B cell (primary cell): ENCODE results near the gene SEC61B. TPM values are rescaled to one million over a fixed set of nuclear protein-coding genes. Genes with fewer than 3 reads are reported as not detected.
A peak's percentile ranks its signal among the peaks of the same experiment; 100 is the strongest.

Experiments used
- ATAC-seq: fragments of 200-7000 bp; cut with Tn5 transposase; one replicate; pipeline ENCODE4 v1.10.0; 2021; ENCODE audit warnings: low read depth, mild to moderate bottlenecking, moderate number of reproducible peaks, moderate library complexity
- CTCF ChIA-PET: fragments of 350-600 bp; sonication (Branson Sonifier 250); formaldehyde crosslinking; loops from one replicate; lab custom pipeline; 2021; ENCODE audit warnings: antibody characterized with exemption, inconsistent platforms; lab: Charles Lee
- POLR2A ChIA-PET: fragments of 350-600 bp; sonication (Branson Sonifier 250); formaldehyde crosslinking; loops from one replicate; lab custom pipeline; 2021; ENCODE audit warnings: antibody characterized with exemption; lab: Charles Lee
- DNase-seq: peaks from one replicate; pipeline ENCODE4 v3.0.0; 2013
- H2AFZ ChIP-seq: 2 replicates; pipeline ENCODE4 v1.6.1; 2012; ENCODE audit warnings: mild to moderate bottlenecking, low read depth, low read length; ENCODE audit not compliant: insufficient read depth, poor library complexity, severe bottlenecking
- H3K27ac ChIP-seq, 2 donors: 1 replicate in 1 of 2; 2 replicates in 1 of 2; pipeline ENCODE4 v1.5.1; 2012 to 2013; ENCODE audit warnings: low read length in 2 of 2, mild to moderate bottlenecking in 2 of 2, moderate library complexity in 1 of 2
- H3K27me3 ChIP-seq, 4 experiments: fragments of 200-600 bp in 1 of 4; sonication (generic) in 1 of 4; replicated peaks in 1 of 4; 1 replicate in 2 of 4; 2 replicates in 2 of 4; pipeline versions ENCODE4 v1.6.1 to v1.7.0; 2013 to 2016; ENCODE audit warnings: low read length in 3 of 4, mild to moderate bottlenecking in 2 of 4, mixed read lengths in 1 of 4, moderate library complexity in 1 of 4; ENCODE audit not compliant: insufficient read depth in 4 of 4, control insufficient read depth in 3 of 4; ENCODE audit errors: control extremely low read depth in 1 of 4
- H3K36me3 ChIP-seq, 2 experiments: replicated peaks in 1 of 2; 1 replicate in 1 of 2; 2 replicates in 1 of 2; pipeline versions ENCODE4 v1.6.1 to v1.7.1; 2013; ENCODE audit warnings: low read length in 1 of 2; ENCODE audit not compliant: insufficient read depth in 2 of 2, control insufficient read depth in 1 of 2; ENCODE audit errors: control extremely low read depth in 1 of 2, extremely low read depth in 1 of 2
- H3K4me1 ChIP-seq, 2 donors: fragments of 200-600 bp in 1 of 2; sonication (generic) in 1 of 2; 1 replicate in 1 of 2; 2 replicates in 1 of 2; pipeline versions ENCODE4 v1.5.1 to v1.6.1; 2013 to 2017; ENCODE audit warnings: low read length in 2 of 2; ENCODE audit not compliant: control insufficient read depth in 2 of 2, insufficient read depth in 2 of 2
- H3K4me2 ChIP-seq: replicated peaks from 2 replicates; pipeline ENCODE3; 2012; ENCODE audit warnings: mild to moderate bottlenecking, low read depth, low read length; ENCODE audit not compliant: poor library complexity, severe bottlenecking
- H3K4me3 ChIP-seq, 5 experiments: fragments of 200-600 bp in 1 of 5; sonication (generic) in 1 of 5; 1 replicate in 3 of 5; 2 replicates in 2 of 5; pipeline versions ENCODE4 v1.5.1 to v1.7.0; 2011 to 2016; ENCODE audit warnings: low read length in 4 of 5, mild to moderate bottlenecking in 4 of 5, low read depth in 2 of 5, control low read depth in 1 of 5, moderate library complexity in 1 of 5; ENCODE audit not compliant: insufficient read depth in 1 of 5; ENCODE audit errors: control extremely low read depth in 1 of 5, extremely low read depth in 1 of 5
- H3K79me2 ChIP-seq: fragments of 200-600 bp; sonication (generic); one replicate; pipeline ENCODE4 v1.6.0; 2016; ENCODE audit warnings: low read length; ENCODE audit not compliant: control insufficient read depth, insufficient read depth
- H3K9ac ChIP-seq: fragments of 200-600 bp; sonication (generic); 2 replicates; pipeline ENCODE4 v1.6.1; 2017; ENCODE audit warnings: mild to moderate bottlenecking, low read length, moderate library complexity
- H3K9me3 ChIP-seq, 3 donors: one replicate each; pipeline versions ENCODE4 v1.6.1 to v1.7.1; 2013; ENCODE audit warnings: low read length in 2 of 3; ENCODE audit not compliant: control insufficient read depth in 2 of 3, insufficient read depth in 1 of 3; ENCODE audit errors: control extremely low read depth in 1 of 3
- H4K20me1 ChIP-seq: 2 replicates; pipeline ENCODE4 v1.6.0; 2012; ENCODE audit warnings: mild to moderate bottlenecking, low read length; ENCODE audit not compliant: insufficient read depth, control insufficient read depth, poor library complexity, severe bottlenecking
- H3K27ac Mint-ChIP-seq: one replicate; pipeline ENCODE4 v1.8.0; 2021; ENCODE audit warnings: mixed read lengths
- H3K27me3 Mint-ChIP-seq: one replicate; pipeline ENCODE4 v1.8.0; 2021; ENCODE audit warnings: mixed read lengths
- H3K4me1 Mint-ChIP-seq: one replicate; pipeline ENCODE4 v1.8.0; 2021; ENCODE audit warnings: mixed read lengths
- H3K4me3 Mint-ChIP-seq: one replicate; pipeline ENCODE4 v1.8.0; 2021; ENCODE audit warnings: mixed read lengths
- H3K9me3 Mint-ChIP-seq: one replicate; pipeline ENCODE4 v1.8.0; 2022; ENCODE audit warnings: mixed read lengths; ENCODE audit not compliant: insufficient read depth
- EZH2 ChIP-seq: IDR thresholded peaks from 2 replicates; pipeline ENCODE4 v1.6.1; 2012; ENCODE audit warnings: borderline replicate concordance, low read depth, mild to moderate bottlenecking, moderate library complexity, low read length; ENCODE audit not compliant: insufficient read depth, poor library complexity, severe bottlenecking
- WGBS: methylation state at CpG from one replicate; pipeline ENCODE4 v1.1.5; 2013; ENCODE audit warnings: missing lambda C conversion rate; ENCODE audit not compliant: insufficient coverage; 5-methylcytosine and 5-hydroxymethylcytosine counted together
- intact Hi-C: fragments of 100-400 bp; cut with micrococcal nuclease; formaldehyde crosslinking; loops from one replicate; pipeline ENCODE4 v1.10.0; 2022
- polyA plus RNA-seq: library from polyadenylated mRNA; depleted of rRNA; stranded (reverse); fragments of >200 nt; gene quantifications from 2 replicates; pipeline ENCODE4 v1.2.3, GENCODE V29; 2012
- total RNA-seq, 2 donors: library from RNA; stranded (reverse); fragments of 120-200 nt in 1 of 2; gene quantifications; 1 replicate in 1 of 2; 2 replicates in 1 of 2; pipeline versions ENCODE4 v1.2.3 to v1.2.4, GENCODE V29; 2013 to 2022
- TF ChIP-seq, protein P1 (sequence below): fragments of 200-600 bp; IDR thresholded peaks from one replicate; pipeline ENCODE4 v1.8.0; 2022; ENCODE audit warnings: antibody characterized with exemption, mild to moderate bottlenecking

SEC61B gene
- total and polyA plus RNA-seq, 2 donors (not counting 1 experiment from before 2014, with no cell fraction given) = 70.2 to 92.1 TPM

DNA sequence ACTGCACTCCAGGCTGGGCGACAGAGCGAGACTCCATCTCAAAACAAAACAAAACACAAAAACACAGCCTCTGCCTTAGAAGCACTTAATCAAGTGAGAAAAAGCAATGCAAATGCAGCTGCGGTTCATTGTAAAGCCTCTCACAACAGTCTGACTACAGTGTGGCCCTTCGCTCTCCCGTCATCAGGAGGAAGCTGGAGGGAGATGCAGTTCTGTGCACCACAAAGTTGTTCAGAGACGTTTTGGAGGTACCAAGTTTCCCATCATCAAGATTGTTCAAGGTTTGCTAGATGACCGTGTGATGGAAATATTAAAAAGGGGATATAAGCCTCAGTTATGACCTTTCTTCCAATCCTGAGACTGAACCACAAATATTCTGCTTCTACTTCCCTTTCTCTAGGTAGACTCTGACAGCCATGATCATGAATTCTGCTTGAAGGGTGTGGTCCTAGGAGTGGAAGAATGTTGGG is 40.9 kb downstream of the SEC61B start:
- Histone ChIP-seq H4K20me1 (no peaks in the 10 kb centered on the region), H3K79me2 (no peaks in the 10 kb centered on the region), H3K9ac (no peak overlapping the region), H3K9me3 (no peaks in the 10 kb centered on the region), H2AFZ (no peak overlapping the region), H3K4me2 (no peak overlapping the region), H3K4me3 (no peak overlapping the region), H3K4me1 (peaks cover 6 to 17% of the 10 kb centered on the region in 2 donors), H3K27me3 (no peaks in the 10 kb centered on the region), H3K27ac (no peak overlapping the region), H3K36me3 (no peaks in the 10 kb centered on the region)
- Mint-ChIP-seq H3K27me3 (no peaks in the 10 kb centered on the region), H3K4me1 (peaks cover 39% of the 10 kb centered on the region), H3K4me3 (peak overlapping the region; percentile 44), H3K9me3 (no peaks in the 10 kb centered on the region), H3K27ac (peak overlapping the region; percentile 57)
- TF ChIP-seq EZH2 = no peak
- TF ChIP-seq, protein P1, sequence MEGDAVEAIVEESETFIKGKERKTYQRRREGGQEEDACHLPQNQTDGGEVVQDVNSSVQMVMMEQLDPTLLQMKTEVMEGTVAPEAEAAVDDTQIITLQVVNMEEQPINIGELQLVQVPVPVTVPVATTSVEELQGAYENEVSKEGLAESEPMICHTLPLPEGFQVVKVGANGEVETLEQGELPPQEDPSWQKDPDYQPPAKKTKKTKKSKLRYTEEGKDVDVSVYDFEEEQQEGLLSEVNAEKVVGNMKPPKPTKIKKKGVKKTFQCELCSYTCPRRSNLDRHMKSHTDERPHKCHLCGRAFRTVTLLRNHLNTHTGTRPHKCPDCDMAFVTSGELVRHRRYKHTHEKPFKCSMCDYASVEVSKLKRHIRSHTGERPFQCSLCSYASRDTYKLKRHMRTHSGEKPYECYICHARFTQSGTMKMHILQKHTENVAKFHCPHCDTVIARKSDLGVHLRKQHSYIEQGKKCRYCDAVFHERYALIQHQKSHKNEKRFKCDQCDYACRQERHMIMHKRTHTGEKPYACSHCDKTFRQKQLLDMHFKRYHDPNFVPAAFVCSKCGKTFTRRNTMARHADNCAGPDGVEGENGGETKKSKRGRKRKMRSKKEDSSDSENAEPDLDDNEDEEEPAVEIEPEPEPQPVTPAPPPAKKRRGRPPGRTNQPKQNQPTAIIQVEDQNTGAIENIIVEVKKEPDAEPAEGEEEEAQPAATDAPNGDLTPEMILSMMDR = no peak
- DNase-seq (no peak), ATAC-seq (peak; percentile 48)
- 60% methylated on average over 2 of the region's 7 CpGs for WGBS
- ChIA-PET CTCF (interaction anchor here (1.0 to 1.6 kb wide), 3 partner anchors 32 to 78 kb away, joined by 3 to 4 read pairs (median 3); partner anchors contain the start of genes ALG2 and SEC61B), POLR2A (no interaction called here)
- intact Hi-C loops = loop anchor here (10.0 kb wide), 1 partner anchor 562 kb away; the partner anchor contains the start of gene NR4A3

DNA sequence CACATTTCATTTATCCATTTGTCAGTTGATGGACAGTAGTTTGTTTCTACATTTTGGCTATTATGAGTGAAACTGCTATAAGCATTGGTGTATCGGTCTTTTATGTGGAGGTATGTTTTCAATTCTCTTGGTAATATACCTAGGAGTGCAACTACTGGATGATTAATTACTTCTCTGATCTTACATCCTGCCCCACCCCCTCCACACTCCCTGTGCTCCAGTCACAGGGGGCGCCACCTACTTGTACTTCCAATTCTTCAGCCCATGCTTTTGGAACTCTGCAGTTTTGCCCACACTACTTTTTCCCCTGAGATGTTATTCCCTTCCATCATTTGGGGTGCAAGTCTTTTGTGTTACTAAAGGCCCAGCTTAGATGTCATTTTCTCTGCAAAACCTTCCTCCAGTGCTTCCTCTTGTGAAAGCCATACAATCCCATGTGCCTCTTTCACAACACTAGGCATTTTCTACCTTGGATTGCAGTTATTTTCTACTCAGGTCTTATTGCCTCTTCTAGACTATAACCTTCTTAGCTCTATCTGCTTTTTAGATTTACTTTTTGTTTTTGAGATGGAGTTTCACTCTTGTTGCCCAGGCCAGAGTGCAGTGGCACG is 42.1 kb downstream of the SEC61B start:
- no peak overlapping the region for H3K27ac Mint-ChIP-seq
- no peak overlapping the region for H3K27ac ChIP-seq
- H2AFZ ChIP-seq = no peak overlapping the region
- ChIA-PET CTCF (interaction anchor here (0.9 to 2.9 kb wide), 9 partner anchors 10 to 1059 kb away, joined by 3 to 29 read pairs (median 9); partner anchors contain the start of genes ALG2 and SEC61B), POLR2A (no interaction called here)
- no peak overlapping the region for H3K4me3 Mint-ChIP-seq
- no peaks in the 10 kb centered on the region for H3K9me3 ChIP-seq
- no peaks in the 10 kb centered on the region for H3K79me2 ChIP-seq
- no peaks in the 10 kb centered on the region for H3K9me3 Mint-ChIP-seq
- no peaks in the 10 kb centered on the region for H4K20me1 ChIP-seq
- TF ChIP-seq, protein P1 = no peak
- H3K4me1 ChIP-seq = peaks cover 6 to 15% of the 10 kb centered on the region in 2 donors
- no peak for DNase-seq
- H3K27me3 Mint-ChIP-seq = no peaks in the 10 kb centered on the region
- H3K4me3 ChIP-seq = no peak overlapping the region
- H3K9ac ChIP-seq = no peak overlapping the region
- intact Hi-C loops = loop anchor here (10.0 kb wide), 1 partner anchor 561 kb away; the partner anchor contains the start of gene NR4A3
- no peak for ATAC-seq
- H3K27me3 ChIP-seq = no peaks in the 10 kb centered on the region
- H3K4me1 Mint-ChIP-seq = peaks cover 39% of the 10 kb centered on the region
- H3K36me3 ChIP-seq = no peaks in the 10 kb centered on the region
- 95% methylated on average over 2 of the region's 3 CpGs for WGBS
- no peak overlapping the region for H3K4me2 ChIP-seq
